ENCODE data around the gene PRLHR. TPM values are rescaled to one million over a fixed set of nuclear protein-coding genes. Genes with fewer than 3 reads are reported as not detected.

Gene PRLHR
- total and polyA plus RNA-seq, 7 donors, result 0.01 to 0.06 TPM; not detected in 5

DNA sequence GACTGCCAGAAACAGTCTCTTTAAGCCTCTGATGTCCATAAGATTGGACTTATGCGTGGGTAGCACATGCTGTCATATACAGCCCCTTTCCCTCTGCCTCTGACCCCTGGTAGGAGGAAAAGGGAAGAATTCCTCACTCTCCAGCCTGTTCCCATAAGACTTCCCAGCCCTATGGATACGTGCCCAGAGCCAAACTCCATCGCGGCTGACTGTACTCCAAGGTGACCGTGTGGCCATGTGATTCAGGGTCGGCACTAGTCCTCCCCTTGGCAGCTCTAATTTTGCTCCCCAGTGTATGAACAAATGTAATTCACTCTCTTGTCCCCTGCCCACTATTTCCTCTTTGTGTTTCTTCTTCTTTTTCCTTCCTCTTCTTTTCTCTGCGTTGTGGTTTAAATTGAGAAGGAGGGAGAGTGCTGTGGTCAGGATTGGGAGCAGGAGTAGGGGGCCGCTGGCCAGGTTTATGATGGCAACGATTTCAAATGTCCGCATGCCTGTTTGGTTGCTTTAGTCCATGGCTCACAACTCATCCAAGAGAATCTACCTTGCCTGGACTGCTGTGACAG is 43.8 kb downstream of the PRLHR start:
- Histone ChIP-seq H3K4me3 (no peak overlapping the region), H3K27ac (no peak overlapping the region), H3K27me3 (ENCODE audit: insufficient read depth in 3 of 3, low read length in 2 of 3) (peaks cover 0 to 6% (median 0%) of the 10 kb centered on the region in 3 donors), H3K9me3 (no peaks in the 10 kb centered on the region), H3K4me1 (no peaks in the 10 kb centered on the region), H3K36me3 (ENCODE audit: insufficient read depth in 1 of 2, low read depth in 1 of 2) (no peaks in the 10 kb centered on the region)
- TF ChIP-seq CTCF (IDR thresholded peaks at IDR 0.05), result no peak
- ATAC-seq, result no peak
- 55 to 63% (median 61%) methylated on average over 10 of the region's 10 CpGs for WGBS, 3 donors
- intact Hi-C loops (cut with DNase I), result no loop called here
- no peak for DNase-seq

GRCh38 chr10:118547282-118547681 is 48.2 kb downstream of the PRLHR start:
- ATAC-seq (no peak), DNase-seq (no peak)
- Histone ChIP-seq H3K27me3 (ENCODE audit: insufficient read depth in 3 of 3, low read length in 2 of 3) (peaks cover 0 to 15% (median 3%) of the 10 kb centered on the region in 3 donors), H3K36me3 (ENCODE audit: insufficient read depth in 1 of 2, low read depth in 1 of 2) (no peaks in the 10 kb centered on the region), H3K4me3 (no peak overlapping the region), H3K9me3 (no peaks in the 10 kb centered on the region), H3K27ac (no peak overlapping the region), H3K4me1 (no peaks in the 10 kb centered on the region)
- TF ChIP-seq CTCF (IDR thresholded peaks at IDR 0.05), result no peak
- 88 to 90% (median 90%) methylated on average over 5 of the region's 5 CpGs for WGBS, 3 donors
- intact Hi-C loops (cut with DNase I), result no loop called here

GRCh38 chr10:118546479-118546878 is 49.0 kb downstream of the PRLHR start:
- TF ChIP-seq CTCF (IDR thresholded peaks at IDR 0.05), result no peak
- Histone ChIP-seq H3K4me3 (no peak overlapping the region), H3K9me3 (no peaks in the 10 kb centered on the region), H3K36me3 (ENCODE audit: insufficient read depth in 1 of 2, low read depth in 1 of 2) (no peaks in the 10 kb centered on the region), H3K27me3 (ENCODE audit: insufficient read depth in 3 of 3, low read length in 2 of 3) (peaks cover 0 to 15% (median 3%) of the 10 kb centered on the region in 3 donors), H3K4me1 (no peaks in the 10 kb centered on the region), H3K27ac (no peak overlapping the region)
- DNase-seq, result no peak
- no peak for ATAC-seq
- 74 to 87% (median 83%) methylated on average over 2 of the region's 2 CpGs for WGBS, 3 donors
- intact Hi-C loops (cut with DNase I), result no loop called here

DNA sequence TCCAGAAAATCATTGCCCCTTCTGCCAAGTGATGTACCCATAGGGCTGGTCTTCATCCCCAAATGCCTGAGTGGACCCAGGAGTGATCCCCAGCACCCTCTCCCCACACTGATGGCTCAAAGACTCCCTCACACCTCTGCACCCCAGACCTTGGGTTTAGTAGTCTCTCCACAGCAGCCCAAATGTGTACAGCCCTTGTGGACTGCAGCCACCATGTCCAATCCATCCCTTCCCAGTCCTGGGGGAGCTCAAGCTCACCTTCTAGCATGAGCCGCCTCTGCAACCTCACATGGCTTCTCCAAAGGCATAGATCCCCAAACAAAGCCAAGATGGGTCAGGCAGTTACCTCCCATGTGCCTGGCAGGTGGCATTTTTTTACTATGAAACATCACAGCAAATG is 50.1 kb downstream of the PRLHR start:
- DNase-seq, result no peak
- Histone ChIP-seq H3K4me3 (no peak overlapping the region), H3K4me1 (no peaks in the 10 kb centered on the region), H3K27me3 (ENCODE audit: insufficient read depth in 3 of 3, low read length in 2 of 3) (peaks cover 0 to 15% (median 3%) of the 10 kb centered on the region in 3 donors), H3K27ac (no peak overlapping the region), H3K9me3 (no peaks in the 10 kb centered on the region), H3K36me3 (ENCODE audit: insufficient read depth in 1 of 2, low read depth in 1 of 2) (no peaks in the 10 kb centered on the region)
- ATAC-seq, result no peak
- WGBS, 3 donors, result 90 to 100% (median 94%) methylated on average over 1 of the region's 1 CpG
- intact Hi-C loops (cut with DNase I), result no loop called here
- no peak for TF ChIP-seq CTCF (IDR thresholded peaks at IDR 0.05)

DNA sequence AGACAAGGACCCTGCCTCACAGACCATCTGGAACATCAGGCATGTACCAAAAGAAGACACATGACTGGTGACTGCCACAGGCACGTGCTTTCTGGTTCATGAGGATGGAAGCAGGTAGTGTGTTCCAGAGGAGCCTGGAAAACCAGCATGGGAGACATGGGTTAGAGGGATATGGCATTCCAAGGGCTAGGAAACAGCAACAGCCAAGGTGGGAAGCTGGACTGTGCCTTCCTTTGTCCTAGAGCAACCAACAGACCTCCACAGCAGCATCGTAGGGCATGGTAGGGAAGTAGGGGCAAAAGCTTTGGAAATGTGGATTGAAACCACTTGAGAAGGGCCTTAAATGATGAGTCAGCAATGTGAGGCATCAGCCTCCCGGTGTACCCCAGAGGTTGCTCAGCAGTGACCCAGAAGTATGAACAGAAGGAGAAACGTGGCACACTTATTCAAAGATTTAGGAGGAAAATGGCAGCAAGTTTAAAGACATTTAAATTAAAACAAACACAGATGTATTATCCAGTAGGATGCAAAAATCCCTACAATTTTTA is 51.0 kb downstream of the PRLHR start:
- H3K27me3 ChIP-seq (ENCODE audit: insufficient read depth in 3 of 3, low read length in 2 of 3), result peaks cover 0 to 15% (median 3%) of the 10 kb centered on the region in 3 donors

More for the DNA sequence above, 51.0 kb downstream of the PRLHR start:
- TF ChIP-seq CTCF (IDR thresholded peaks at IDR 0.05), result no peak
- no peaks in the 10 kb centered on the region for H3K4me1 ChIP-seq
- H3K36me3 ChIP-seq (ENCODE audit: insufficient read depth in 1 of 2, low read depth in 1 of 2), result no peaks in the 10 kb centered on the region
- WGBS, 3 donors, result 56 to 69% (median 69%) methylated on average over 4 of the region's 4 CpGs
- DNase-seq (no peak), ATAC-seq (no peak)
- no peak overlapping the region for H3K4me3 ChIP-seq
- no peaks in the 10 kb centered on the region for H3K9me3 ChIP-seq
- intact Hi-C loops (cut with DNase I), result no loop called here
- no peak overlapping the region for H3K27ac ChIP-seq

Data from psoas muscle (tissue), 8 donors.